C4-2B (cell line): ENCODE measurements around the gene GABRB1.

Source experiments
- CTCF ChIP-seq: fragments of 450-650 bp; conservative IDR thresholded peaks from 2 replicates; pipeline ENCODE4 v1.5.1; 2017; ENCODE audit warnings: mild to moderate bottlenecking
- ZFX ChIP-seq: fragments of 450-650 bp; IDR thresholded peaks from 2 replicates; pipeline ENCODE4 v1.6.1; 2017

- TF ChIP-seq CTCF: no peak
- no peak for TF ChIP-seq ZFX
These were observed 244.2 kb downstream of the GABRB1 start for GRCh38 chr4:47275595-47275994.
